Peyer's patch (tissue), 4 donors: ENCODE data around the gene DPYD. TPM values are rescaled to one million over a fixed set of nuclear protein-coding genes. Genes with fewer than 3 reads are reported as not detected.

ENCODE experiments used
- DNase-seq, 3 donors: peaks; one replicate each; pipeline ENCODE4 v3.0.0-alpha.2; 2017 to 2019
- H3K27ac ChIP-seq, 4 donors: fragments of 200-600 bp; sonication (generic); one replicate each; pipeline ENCODE4 v1.5.1; 2016 to 2019
- H3K27me3 ChIP-seq, 2 donors: fragments of 200-600 bp; sonication (generic); one replicate each; pipeline ENCODE4 v1.5.1; 2019
- H3K36me3 ChIP-seq, 3 donors: fragments of 200-600 bp; sonication (generic); one replicate each; pipeline ENCODE4 v1.5.1; 2016 to 2019
- H3K4me1 ChIP-seq, 4 donors: fragments of 200-600 bp; sonication (generic); one replicate each; pipeline ENCODE4 v1.5.1; 2016 to 2019
- H3K4me3 ChIP-seq, 4 donors: fragments of 200-600 bp; sonication (generic); 1 replicate in 3 of 4; 2 replicates in 1 of 4; pipeline ENCODE4 v1.5.1; 2016 to 2019; ENCODE audit warnings: mild to moderate bottlenecking in 1 of 4
- H3K9me3 ChIP-seq, 4 donors: fragments of 200-600 bp; sonication (generic); one replicate each; pipeline ENCODE4 v1.5.1; 2016 to 2019; ENCODE audit warnings: mild to moderate bottlenecking in 1 of 4
- CTCF ChIP-seq, 6 experiments: fragments of 450-650 bp in 4 of 6; fragments of 200-600 bp in 2 of 6; sonication (generic) in 1 of 6; IDR thresholded peaks; one replicate each; pipeline ENCODE4 v1.5.1; 2017 to 2019; ENCODE audit warnings: antibody characterized with exemption in 6 of 6, mild to moderate bottlenecking in 3 of 6, moderate library complexity in 1 of 6
- POLR2A ChIP-seq, 2 donors: fragments of 450-650 bp; IDR thresholded peaks; one replicate each; pipeline ENCODE4 v1.5.1; 2017; ENCODE audit warnings: antibody characterized with exemption in 2 of 2, mild to moderate bottlenecking in 2 of 2, moderate library complexity in 2 of 2
- total RNA-seq, 4 donors: library from RNA; depleted of rRNA; stranded (reverse); fragments of >200 nt; gene quantifications; one replicate each; pipeline ENCODE4 v1.1.0, GENCODE V29; 2016

The DPYD gene
- total RNA-seq, 4 donors from 2014 or later, result 30.8 to 39.7 (median 36.4) TPM

DNA sequence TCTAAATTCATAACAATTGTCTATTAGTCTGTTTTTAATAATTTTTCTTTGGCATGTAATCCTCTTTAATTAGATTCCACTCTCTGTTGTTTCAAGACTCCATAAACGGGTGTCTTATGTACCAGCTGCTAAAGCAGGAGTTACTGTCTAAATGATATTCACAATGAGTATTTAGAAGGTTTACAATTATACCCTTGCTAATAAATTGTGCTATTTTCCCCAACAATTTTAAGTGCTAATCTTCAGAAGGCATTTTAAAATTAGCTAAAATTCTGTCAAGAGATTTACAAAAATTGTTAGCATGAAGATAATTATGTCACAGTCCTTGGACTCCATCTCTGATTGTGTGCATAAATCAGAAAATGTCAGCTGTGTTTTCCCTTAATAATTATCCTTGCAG, 83.7 kb downstream of the DPYD start:
- Histone ChIP-seq H3K9me3 (no peaks in the 10 kb centered on the region), H3K4me1 (no peaks in the 10 kb centered on the region), H3K27ac (no peak overlapping the region), H3K36me3 (no peaks in the 10 kb centered on the region), H3K27me3 (no peaks in the 10 kb centered on the region), H3K4me3 (no peak overlapping the region)
- TF ChIP-seq CTCF (IDR thresholded peaks at IDR 0.05), result no peak
- TF ChIP-seq POLR2A (IDR thresholded peaks at IDR 0.05), result no peak
- no peak for DNase-seq

- H3K27me3 ChIP-seq, result no peaks in the 10 kb centered on the region
- H3K27ac ChIP-seq, result no peak overlapping the region
- TF ChIP-seq POLR2A (IDR thresholded peaks at IDR 0.05) (no peak), CTCF (IDR thresholded peaks at IDR 0.05) (no peak)
- H3K36me3 ChIP-seq, result no peaks in the 10 kb centered on the region
- H3K4me3 ChIP-seq, result no peak overlapping the region
- no peak for DNase-seq
- H3K4me1 ChIP-seq, result no peaks in the 10 kb centered on the region
- H3K9me3 ChIP-seq, result no peaks in the 10 kb centered on the region
Measured at GRCh38 chr1:97834899-97835298, 85.9 kb downstream of the DPYD start.

- Histone ChIP-seq H3K27me3 (no peaks in the 10 kb centered on the region), H3K36me3 (no peaks in the 10 kb centered on the region), H3K9me3 (no peaks in the 10 kb centered on the region), H3K27ac (no peak overlapping the region), H3K4me1 (no peaks in the 10 kb centered on the region), H3K4me3 (no peak overlapping the region)
- no peak for TF ChIP-seq POLR2A (IDR thresholded peaks at IDR 0.05)
- no peak for TF ChIP-seq CTCF (IDR thresholded peaks at IDR 0.05)
- no peak for DNase-seq
Measured at GRCh38 chr1:97833881-97834280, 87.0 kb downstream of the DPYD start.

DNA sequence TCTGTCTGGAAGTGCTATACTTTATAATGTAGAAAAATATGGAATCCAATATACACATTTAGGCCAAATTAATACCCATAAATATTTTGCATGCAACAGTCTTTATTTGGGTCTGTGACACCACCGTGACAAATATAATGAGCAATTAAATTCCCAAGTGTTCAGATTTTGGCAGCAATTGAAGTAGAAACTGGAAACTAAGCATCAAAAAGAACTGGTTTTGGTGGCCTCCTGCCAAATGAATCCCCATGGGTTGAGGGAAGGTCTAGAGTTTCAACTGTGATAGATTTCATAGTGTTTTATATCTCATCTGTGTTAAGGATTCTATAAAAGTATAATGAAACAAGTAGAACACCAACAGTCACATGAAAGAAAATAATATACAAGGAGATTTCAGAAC, 88.4 kb downstream of the DPYD start:
- H3K9me3 ChIP-seq, result no peaks in the 10 kb centered on the region
- no peak overlapping the region for H3K27ac ChIP-seq
- no peak for DNase-seq
- H3K27me3 ChIP-seq, result no peaks in the 10 kb centered on the region
- no peaks in the 10 kb centered on the region for H3K4me1 ChIP-seq
- H3K36me3 ChIP-seq, result no peaks in the 10 kb centered on the region
- no peak overlapping the region for H3K4me3 ChIP-seq
- TF ChIP-seq CTCF (IDR thresholded peaks at IDR 0.05) (no peak), POLR2A (IDR thresholded peaks at IDR 0.05) (no peak)

DNA sequence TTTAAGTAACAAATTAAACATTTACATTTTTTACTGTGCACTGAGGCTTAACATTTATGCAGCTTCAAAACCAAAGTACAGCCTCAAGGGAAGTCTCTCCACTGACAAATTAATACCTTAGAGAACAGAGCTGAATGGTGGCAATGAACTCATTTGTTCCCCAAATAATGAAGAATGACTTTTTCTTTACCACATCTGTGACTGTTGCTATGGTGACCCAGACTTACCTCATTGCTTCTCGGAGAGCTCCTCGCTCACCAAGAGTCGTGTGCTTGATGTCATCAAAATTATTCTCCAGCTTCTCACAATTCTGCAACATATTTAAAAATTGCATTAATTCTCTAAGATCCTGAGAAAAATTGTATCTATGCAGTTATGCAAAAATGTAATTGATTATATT, 92.9 kb downstream of the DPYD start:
- H3K27me3 ChIP-seq, result no peaks in the 10 kb centered on the region
- TF ChIP-seq CTCF (IDR thresholded peaks at IDR 0.05) (no peak), POLR2A (IDR thresholded peaks at IDR 0.05) (no peak)
- no peak overlapping the region for H3K27ac ChIP-seq
- no peak for DNase-seq
- H3K4me3 ChIP-seq, result no peak overlapping the region
- H3K4me1 ChIP-seq, result no peaks in the 10 kb centered on the region
- no peaks in the 10 kb centered on the region for H3K36me3 ChIP-seq
- no peaks in the 10 kb centered on the region for H3K9me3 ChIP-seq

DNA sequence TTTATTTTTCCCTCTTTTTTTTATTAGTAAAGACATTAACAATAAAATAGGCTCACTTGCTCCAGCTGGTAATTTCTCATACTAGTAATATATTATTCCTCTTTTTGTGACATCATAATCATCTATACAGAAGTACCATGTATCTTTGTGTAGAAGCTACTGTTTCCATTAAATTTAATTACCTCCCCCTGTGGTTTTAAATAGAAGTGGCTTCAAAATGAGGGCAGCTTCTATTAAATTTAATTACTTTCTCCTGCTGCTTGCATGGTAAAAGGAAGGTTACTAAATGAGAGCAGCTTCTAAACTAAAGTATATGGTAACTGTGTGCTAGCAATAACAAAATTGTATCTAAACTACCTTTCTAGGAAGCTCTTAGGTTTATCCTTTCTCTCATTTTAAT, 94.0 kb downstream of the DPYD start:
- TF ChIP-seq CTCF (IDR thresholded peaks at IDR 0.05) (no peak), POLR2A (IDR thresholded peaks at IDR 0.05) (no peak)
- Histone ChIP-seq H3K27ac (no peak overlapping the region), H3K4me3 (no peak overlapping the region), H3K4me1 (no peaks in the 10 kb centered on the region), H3K36me3 (no peaks in the 10 kb centered on the region), H3K9me3 (no peaks in the 10 kb centered on the region), H3K27me3 (no peaks in the 10 kb centered on the region)
- DNase-seq, result no peak
